Esophagus mucosa (tissue), 1 donor: ENCODE results near the gene PSMB7. TPM values are rescaled to one million over a fixed set of nuclear protein-coding genes. Genes with fewer than 3 reads are reported as not detected.
A peak's percentile ranks its signal among the peaks of the same experiment; 100 is the strongest.

Source experiments
- ATAC-seq: fragments of 200-7000 bp; cut with Tn5 transposase; one replicate; pipeline ENCODE4 v1.9.1; 2020
- total RNA-seq: library from RNA; stranded (reverse); gene quantifications from one replicate; pipeline ENCODE4 v1.2.4, GENCODE V29; 2023
- donor health status: DM: yes; HTN: yes; CAD: no.

The PSMB7 gene
- total RNA-seq, 1 donor from 2014 or later: 140 TPM

GRCh38 chr9:124343533-124344290 lies 71.5 kb downstream of the PSMB7 start:
- ATAC-seq: no peak

GRCh38 chr9:124342776-124343485 lies 72.3 kb downstream of the PSMB7 start:
- peak; percentile 82 for ATAC-seq

- no peak for ATAC-seq
These were observed 72.9 kb downstream of the PSMB7 start for GRCh38 chr9:124342402-124342775.

GRCh38 chr9:124341455-124342170 lies 73.6 kb downstream of the PSMB7 start:
- ATAC-seq: no peak

- no peak for ATAC-seq
These were observed 74.8 kb downstream of the PSMB7 start for GRCh38 chr9:124340219-124341069.

GRCh38 chr9:124339603-124340146 lies 75.6 kb downstream of the PSMB7 start:
- ATAC-seq: no peak

- no peak for ATAC-seq
These were observed 77.7 kb downstream of the PSMB7 start for GRCh38 chr9:124337562-124337961.

GRCh38 chr9:124335320-124335707 lies 79.9 kb downstream of the PSMB7 start:
- no peak for ATAC-seq

- ATAC-seq: no peak
These were observed 80.5 kb downstream of the PSMB7 start for GRCh38 chr9:124334568-124335319.

- ATAC-seq: no peak
These were observed 82.1 kb downstream of the PSMB7 start for GRCh38 chr9:124333203-124333579.

- no peak for ATAC-seq
These were observed 82.7 kb downstream of the PSMB7 start for GRCh38 chr9:124332361-124333202.

- ATAC-seq: no peak
These were observed 83.7 kb downstream of the PSMB7 start for GRCh38 chr9:124331580-124331979.

GRCh38 chr9:124330011-124330697 lies 85.1 kb downstream of the PSMB7 start:
- no peak for ATAC-seq

- ATAC-seq: no peak
These were observed 85.9 kb downstream of the PSMB7 start for GRCh38 chr9:124329206-124329792.

- no peak for ATAC-seq
These were observed 87.0 kb downstream of the PSMB7 start for GRCh38 chr9:124328285-124328684.

- no peak for ATAC-seq
These were observed 87.8 kb downstream of the PSMB7 start for GRCh38 chr9:124327491-124327890.

GRCh38 chr9:124326378-124326777 lies 88.9 kb downstream of the PSMB7 start:
- ATAC-seq: no peak

- ATAC-seq: no peak
These were observed 89.4 kb downstream of the PSMB7 start for GRCh38 chr9:124325816-124326215.

GRCh38 chr9:124323904-124324303 lies 91.3 kb downstream of the PSMB7 start:
- no peak for ATAC-seq
